Cardiac muscle cell (in vitro differentiated cells and primary cell): Measurements from ENCODE around the gene DNALI1. TPM values are rescaled to one million over a fixed set of nuclear protein-coding genes. Genes with fewer than 3 reads are reported as not detected.
"Not testable (repeated sequence)": the region's sequence is repeated elsewhere in the genome, so short reads cannot be mapped to it uniquely, and the experiment has no call there.

Experiments used
- DNase-seq, 2 donors: peaks; one replicate each; pipeline versions ENCODE4 v3.0.0 to v3.0.0-alpha.2; 2010 to 2017; ENCODE audit warnings: low read depth in 1 of 2, low spot score in 1 of 2
- H3K27ac ChIP-seq: fragments of 200-600 bp; sonication (generic); 2 replicates; pipeline ENCODE4 v1.5.1; 2016
- H3K27me3 ChIP-seq: fragments of 200-600 bp; sonication (generic); 2 replicates; pipeline ENCODE4 v1.6.0; 2016; ENCODE audit warnings: control low read depth
- H3K36me3 ChIP-seq: fragments of 200-600 bp; sonication (generic); 2 replicates; pipeline ENCODE4 v1.5.1; 2016; ENCODE audit warnings: control low read depth
- H3K4me1 ChIP-seq: fragments of 200-600 bp; sonication (generic); 2 replicates; pipeline ENCODE4 v1.8.1; 2017; ENCODE audit warnings: low read depth, mild to moderate bottlenecking, mixed run types
- H3K4me3 ChIP-seq: fragments of 200-600 bp; sonication (generic); 2 replicates; pipeline ENCODE4 v1.5.1; 2016; ENCODE audit warnings: mild to moderate bottlenecking
- H3K9me3 ChIP-seq: fragments of 200-600 bp; sonication (generic); 2 replicates; pipeline ENCODE4 v1.5.1; 2017; ENCODE audit warnings: low read depth, mild to moderate bottlenecking, control low read depth
- polyA plus RNA-seq: library from polyadenylated mRNA; unstranded; fragments of >200 nt; fragmentation: Nextera tagmentation; extraction: Ambion mirVana; gene quantifications from 2 replicates; pipeline ENCODE4 v1.2.1, GENCODE V29; 2016
- total RNA-seq: library from RNA; depleted of rRNA; stranded (reverse); fragments of >200 nt; gene quantifications from 2 replicates; pipeline ENCODE4 v1.2.3, GENCODE V29; 2016
- TF ChIP-seq, protein P1 (sequence below): IDR thresholded peaks from 2 replicates; pipeline ENCODE4 v1.5.1; 2012; ENCODE audit warnings: low read depth, mild to moderate bottlenecking, low read length

DNALI1 gene
- total and polyA plus RNA-seq, 2 experiments from 2014 or later, result 17.8 to 43.2 TPM

DNA sequence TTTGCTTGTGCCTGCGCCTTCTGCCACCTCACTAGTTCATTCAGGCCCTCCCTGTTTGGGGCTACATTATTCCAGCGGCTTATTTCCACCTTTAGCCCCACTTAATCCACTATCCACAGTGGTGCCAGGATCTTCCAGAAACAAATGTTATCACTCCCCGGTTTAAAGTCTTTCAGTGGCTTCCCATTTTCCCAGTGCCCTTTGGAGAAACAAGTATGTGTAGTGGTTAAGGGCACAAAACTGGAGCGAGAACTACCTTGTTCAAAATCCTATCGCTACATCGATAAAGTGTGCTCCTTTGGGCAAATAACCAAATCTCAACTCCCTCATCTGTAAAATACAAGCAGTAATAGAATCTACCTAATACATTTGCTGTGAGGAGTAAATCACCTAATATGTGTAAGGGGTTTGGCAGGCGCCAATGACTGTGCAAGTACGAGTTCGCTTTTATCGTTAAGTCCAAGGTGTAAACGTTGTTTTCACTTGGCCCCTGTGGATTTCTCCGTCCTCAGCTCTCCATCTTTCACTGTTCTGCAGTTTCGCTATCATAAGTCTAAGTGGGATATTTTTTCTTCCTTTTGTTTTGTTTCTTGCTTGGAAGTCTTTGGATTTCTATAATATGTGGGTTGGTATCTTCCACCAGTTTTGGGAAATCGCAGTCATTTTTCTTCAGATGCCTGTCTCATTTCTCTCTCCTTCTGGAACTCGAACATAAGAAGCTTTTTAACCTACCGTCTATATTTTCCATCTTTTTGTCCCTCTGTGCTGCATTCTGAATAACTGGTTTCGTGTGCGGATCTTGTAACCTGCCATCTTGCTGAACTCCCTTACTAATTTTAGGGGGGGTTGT is 41.3 kb upstream of the DNALI1 start:
- DNase-seq, result no peak
- peak overlapping the region; percentile 79 for H3K27ac ChIP-seq
- H3K36me3 ChIP-seq, result no peaks in the 10 kb centered on the region
- H3K27me3 ChIP-seq, result no peaks in the 10 kb centered on the region
- TF ChIP-seq, protein P1, sequence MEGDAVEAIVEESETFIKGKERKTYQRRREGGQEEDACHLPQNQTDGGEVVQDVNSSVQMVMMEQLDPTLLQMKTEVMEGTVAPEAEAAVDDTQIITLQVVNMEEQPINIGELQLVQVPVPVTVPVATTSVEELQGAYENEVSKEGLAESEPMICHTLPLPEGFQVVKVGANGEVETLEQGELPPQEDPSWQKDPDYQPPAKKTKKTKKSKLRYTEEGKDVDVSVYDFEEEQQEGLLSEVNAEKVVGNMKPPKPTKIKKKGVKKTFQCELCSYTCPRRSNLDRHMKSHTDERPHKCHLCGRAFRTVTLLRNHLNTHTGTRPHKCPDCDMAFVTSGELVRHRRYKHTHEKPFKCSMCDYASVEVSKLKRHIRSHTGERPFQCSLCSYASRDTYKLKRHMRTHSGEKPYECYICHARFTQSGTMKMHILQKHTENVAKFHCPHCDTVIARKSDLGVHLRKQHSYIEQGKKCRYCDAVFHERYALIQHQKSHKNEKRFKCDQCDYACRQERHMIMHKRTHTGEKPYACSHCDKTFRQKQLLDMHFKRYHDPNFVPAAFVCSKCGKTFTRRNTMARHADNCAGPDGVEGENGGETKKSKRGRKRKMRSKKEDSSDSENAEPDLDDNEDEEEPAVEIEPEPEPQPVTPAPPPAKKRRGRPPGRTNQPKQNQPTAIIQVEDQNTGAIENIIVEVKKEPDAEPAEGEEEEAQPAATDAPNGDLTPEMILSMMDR, result no peak
- H3K4me1 ChIP-seq, result peaks cover 7% of the 10 kb centered on the region
- no peaks in the 10 kb centered on the region for H3K9me3 ChIP-seq
- H3K4me3 ChIP-seq, result peak overlapping the region; percentile 80

DNA sequence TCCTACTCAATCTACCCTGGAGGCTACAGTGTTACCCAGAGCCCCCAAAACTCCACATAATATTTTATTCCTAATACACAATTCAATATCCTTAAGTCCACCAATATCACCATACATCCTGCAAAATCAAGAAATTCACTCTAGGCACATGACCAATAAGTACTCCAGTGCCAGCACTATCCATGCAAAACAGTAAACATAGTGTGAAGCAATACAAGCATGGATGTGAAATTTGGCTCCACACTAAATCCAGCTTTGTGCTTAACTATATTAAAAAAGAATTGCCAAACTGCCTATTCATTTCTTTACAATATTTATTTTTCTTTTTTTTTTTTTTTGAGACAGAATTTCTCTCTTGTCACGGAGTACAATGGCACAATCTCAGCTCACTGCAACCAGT is 39.2 kb upstream of the DNALI1 start:
- peaks cover 7% of the 10 kb centered on the region for H3K4me1 ChIP-seq
- TF ChIP-seq, protein P1, result no peak
- no peaks in the 10 kb centered on the region for H3K27me3 ChIP-seq
- DNase-seq, result no peak
- no peak overlapping the region for H3K27ac ChIP-seq
- H3K9me3 ChIP-seq, result no peaks in the 10 kb centered on the region
- no peaks in the 10 kb centered on the region for H3K36me3 ChIP-seq
- H3K4me3 ChIP-seq, result no peak overlapping the region

DNA sequence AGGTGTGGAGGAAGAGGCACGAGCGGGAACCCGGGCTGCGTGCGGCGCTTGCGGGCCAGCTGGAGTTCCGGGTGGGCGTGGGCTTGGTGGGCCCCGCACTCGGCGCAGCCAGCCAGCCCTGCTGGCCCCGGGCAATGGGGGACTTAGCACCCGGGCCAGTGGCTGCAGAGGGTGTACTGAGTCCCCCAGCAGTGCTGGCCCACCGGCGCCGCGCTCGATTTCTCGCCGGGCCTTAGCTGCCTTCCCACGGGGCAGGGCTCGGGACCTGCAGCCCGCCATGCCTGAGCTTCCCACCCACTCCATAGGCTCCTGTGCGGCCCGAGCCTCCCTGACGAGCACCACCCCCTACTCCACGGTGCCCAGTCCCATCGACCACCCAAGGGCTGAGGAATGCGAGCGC is 38.5 kb upstream of the DNALI1 start:
- H3K4me3 ChIP-seq, H3K27ac ChIP-seq, H3K9me3 ChIP-seq, H3K27me3 ChIP-seq, DNase-seq, H3K4me1 ChIP-seq, H3K36me3 ChIP-seq: not testable (repeated sequence)

- H3K27ac ChIP-seq, DNase-seq, H3K36me3 ChIP-seq, H3K4me1 ChIP-seq, H3K27me3 ChIP-seq, H3K4me3 ChIP-seq, H3K9me3 ChIP-seq: not testable (repeated sequence)
These were observed 37.8 kb upstream of the DNALI1 start for GRCh38 chr1:37518929-37519328.

DNA sequence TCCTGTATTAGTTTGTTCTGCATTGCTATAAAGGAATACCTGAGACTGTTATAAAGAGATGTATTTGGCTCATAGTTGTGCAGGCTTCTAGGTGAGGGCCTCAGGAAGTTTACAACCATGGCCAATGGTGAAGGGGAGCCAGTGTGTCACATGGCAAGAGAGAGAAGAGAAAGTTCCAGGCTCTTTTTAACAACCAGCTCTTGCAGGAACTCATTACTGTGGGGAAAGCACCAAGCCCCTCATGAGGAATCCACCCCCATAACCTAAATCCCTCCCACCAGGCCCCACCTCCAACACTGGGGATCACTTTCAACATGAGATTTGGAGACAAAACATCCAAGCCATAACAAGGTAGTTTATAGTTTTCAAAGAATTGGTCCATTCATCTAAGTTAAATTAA is 37.1 kb upstream of the DNALI1 start:
- Histone ChIP-seq H3K9me3 (no peaks in the 10 kb centered on the region), H3K27me3 (no peaks in the 10 kb centered on the region), H3K36me3 (no peaks in the 10 kb centered on the region), H3K4me1 (peaks cover 3% of the 10 kb centered on the region), H3K27ac (no peak overlapping the region), H3K4me3 (no peak overlapping the region)
- TF ChIP-seq, protein P1, result no peak
- DNase-seq, result no peak

- H3K4me3 ChIP-seq, H3K27ac ChIP-seq, H3K36me3 ChIP-seq, DNase-seq, H3K4me1 ChIP-seq, H3K27me3 ChIP-seq, H3K9me3 ChIP-seq: not testable (repeated sequence)
These were observed 26.9 kb upstream of the DNALI1 start for GRCh38 chr1:37529888-37530287.

- not testable (repeated sequence) for H3K27ac ChIP-seq, H3K9me3 ChIP-seq, H3K4me1 ChIP-seq, H3K27me3 ChIP-seq, H3K4me3 ChIP-seq, DNase-seq
- peaks cover 13% of the 10 kb centered on the region for H3K36me3 ChIP-seq
These were observed 24.2 kb upstream of the DNALI1 start for GRCh38 chr1:37532418-37533156.
